A549 (cell line): ENCODE data around the gene LRP1. TPM values are rescaled to one million over a fixed set of nuclear protein-coding genes. Genes with fewer than 3 reads are reported as not detected.

Experiments
- ATAC-seq, 2 experiments: fragments of 200-7000 bp in 1 of 2; fragments of >200 bp in 1 of 2; cut with Nextera tagmentation in 1 of 2; cut with Tn5 transposase in 1 of 2; 3 replicates each; pipeline versions ENCODE4 v1.8.0 to v1.9.1; 2018 to 2020; ENCODE audit warnings: mild to moderate bottlenecking in 1 of 2, moderate library complexity in 1 of 2
- CTCF ChIA-PET: fragments of 300-600 bp; sonication (Branson Sonifier 250); formaldehyde crosslinking; extraction: SDS; loops from one replicate; lab custom pipeline; 2021; ENCODE audit warnings: antibody characterized with exemption, inconsistent platforms; lab: Yijun Ruan, JAX
- POLR2A ChIA-PET: fragments of 350-600 bp; formaldehyde crosslinking; extraction: SDS; loops from one replicate; lab custom pipeline; 2021; ENCODE audit warnings: antibody characterized with exemption, inconsistent platforms; lab: Yijun Ruan, JAX
- DNase-seq, 2 experiments: peaks; one replicate each; pipeline versions ENCODE4 v3.0.0 to v3.0.0-alpha.2; 2011 to 2016; ENCODE audit warnings: low read depth in 1 of 2, low spot score in 1 of 2
- FAIRE-seq: peaks from 2 replicates; lab custom pipeline; 2011; peaks lifted over from hg19 to GRCh38; lab: Jason Lieb, UNC
- H3K27ac ChIP-seq, 2 experiments: fragments of >200 bp; sonication (Bioruptor Twin); formaldehyde crosslinking; 3 replicates each; pipeline ENCODE4 v1.5.1; 2016 to 2017
- H3K4me1 ChIP-seq: fragments of >200 bp; sonication (Bioruptor Twin); formaldehyde crosslinking; 3 replicates; pipeline ENCODE4 v1.6.1; 2016
- H3K4me2 ChIP-seq: fragments of >200 bp; sonication (Bioruptor Twin); formaldehyde crosslinking; 3 replicates; pipeline ENCODE4 v1.6.1; 2016
- H3K4me3 ChIP-seq: fragments of >200 bp; sonication (Bioruptor Twin); formaldehyde crosslinking; 3 replicates; pipeline ENCODE4 v1.5.1; 2016
- H3K9me3 ChIP-seq: fragments of >200 bp; sonication (Bioruptor Twin); formaldehyde crosslinking; 3 replicates; pipeline ENCODE4 v1.6.1; 2016
- BCL3 ChIP-seq: fragments of >200 bp; sonication (Bioruptor Twin); formaldehyde crosslinking; IDR thresholded peaks from 3 replicates; pipeline ENCODE4 v1.6.1; 2016
- CBX2 ChIP-seq: fragments of 200-600 bp; sonication (generic); IDR thresholded peaks from 2 replicates; pipeline ENCODE4 v1.6.1; 2016; ENCODE audit warnings: low read depth, mild to moderate bottlenecking, borderline replicate concordance
- CBX8 ChIP-seq: fragments of 200-600 bp; sonication (generic); IDR thresholded peaks from 2 replicates; pipeline ENCODE4 v1.6.1; 2016
- CHD2 ChIP-seq: fragments of 150-350 bp; IDR thresholded peaks from 2 replicates; pipeline ENCODE4 v1.6.1; 2014; ENCODE audit warnings: low read length; ENCODE audit not compliant: partially characterized antibody
- CTCF ChIP-seq: fragments of >200 bp; sonication (Bioruptor Twin); formaldehyde crosslinking; IDR thresholded peaks from 3 replicates; pipeline ENCODE4 v1.5.1; 2016
- ELK1 ChIP-seq: fragments of 150-350 bp; IDR thresholded peaks from 2 replicates; pipeline ENCODE4 v1.6.1; 2014; ENCODE audit warnings: low read depth, mild to moderate bottlenecking, low read length
- FOSL2 ChIP-seq, 2 experiments: fragments of 450-650 bp in 1 of 2; fragments of >200 bp in 1 of 2; sonication (Bioruptor Twin) in 1 of 2; formaldehyde crosslinking; IDR thresholded peaks; 2 replicates each; pipeline versions ENCODE4 v1.5.0 to v1.6.1; 2016 to 2020; ENCODE audit warnings: mild to moderate bottlenecking in 1 of 2, moderate library complexity in 1 of 2
- FOXS1 ChIP-seq: fragments of 250-450 bp; sonication (Bioruptor Pico); IDR thresholded peaks from 2 replicates; pipeline ENCODE4 v1.5.0; 2020; ENCODE audit warnings: mild to moderate bottlenecking, moderate library complexity
- HOXA7 ChIP-seq: fragments of 250-450 bp; sonication (Bioruptor Pico); IDR thresholded peaks from 2 replicates; pipeline ENCODE4 v1.5.0; 2020; ENCODE audit warnings: mild to moderate bottlenecking, moderate library complexity
- HOXB13 ChIP-seq: fragments of 250-450 bp; sonication (Bioruptor Pico); IDR thresholded peaks from 2 replicates; pipeline ENCODE4 v1.5.0; 2020; ENCODE audit warnings: low read depth, mild to moderate bottlenecking, moderate library complexity
- JUNB ChIP-seq: fragments of >200 bp; sonication (Bioruptor Twin); formaldehyde crosslinking; IDR thresholded peaks from 2 replicates; pipeline ENCODE4 v1.6.1; 2016
- MAX ChIP-seq: IDR thresholded peaks from 2 replicates; pipeline ENCODE4 v1.6.1; 2012
- MYC ChIP-seq: IDR thresholded peaks from 2 replicates; pipeline ENCODE4 v1.6.1; 2012; ENCODE audit warnings: mild to moderate bottlenecking, inconsistent platforms, low read length, improper control_type of control experiment, borderline replicate concordance
- PBX3 ChIP-seq: IDR thresholded peaks from 2 replicates; pipeline ENCODE4 v1.6.1; 2012
- RAD21 ChIP-seq, 2 experiments: fragments of >200 bp in 1 of 2; sonication (Bioruptor Twin) in 1 of 2; formaldehyde crosslinking in 1 of 2; IDR thresholded peaks in 1 of 2; conservative IDR thresholded peaks in 1 of 2; 2 replicates in 1 of 2; 3 replicates in 1 of 2; pipeline ENCODE4 v1.6.1; 2012 to 2018; ENCODE audit warnings: inconsistent platforms in 1 of 2
- RARB ChIP-seq: fragments of 250-450 bp; sonication (Bioruptor Pico); IDR thresholded peaks from 2 replicates; pipeline ENCODE4 v1.8.0; 2021; ENCODE audit warnings: mild to moderate bottlenecking, moderate library complexity
- RFX5 ChIP-seq: fragments of 450-650 bp; IDR thresholded peaks from 2 replicates; pipeline ENCODE4 v1.7.1; 2014; ENCODE audit warnings: antibody characterized with exemption, mild to moderate bottlenecking, moderate library complexity
- SREBF2 ChIP-seq: fragments of 450-650 bp; IDR thresholded peaks from 2 replicates; pipeline ENCODE4 v1.6.1; 2014; ENCODE audit warnings: mild to moderate bottlenecking, moderate library complexity
- ZFP36 ChIP-seq: fragments of 450-650 bp; IDR thresholded peaks from 2 replicates; pipeline ENCODE4 v1.6.1; 2014; ENCODE audit warnings: borderline replicate concordance; ENCODE audit not compliant: partially characterized antibody
- ZSCAN20 ChIP-seq: fragments of 250-450 bp; sonication (Bioruptor Pico); IDR thresholded peaks from 2 replicates; pipeline ENCODE4 v1.8.0; 2022; ENCODE audit warnings: mild to moderate bottlenecking, moderate library complexity
- WGBS: methylation state at CpG from one replicate; pipeline ENCODE4 v1.1.6; 2017; ENCODE audit errors: missing lambda C conversion rate; 5-methylcytosine and 5-hydroxymethylcytosine counted together
- polyA plus RNA-seq, 4 experiments: library from polyadenylated mRNA; depleted of rRNA in 3 of 4; stranded (reverse); fragments of >200 nt; fragmentation: RNase III in 1 of 4; extraction: RNeasy Plus Mini Kit Qiagen cat#74134 plus additional on column Dnase treatment in 1 of 4; gene quantifications; 2 replicates in 3 of 4; 3 replicates in 1 of 4; pipeline ENCODE4 v1.2.3, GENCODE V29; 2011 to 2017

LRP1 gene
- polyA plus RNA-seq, 2 of the 4 experiments (the other 2 are of a cell fraction): 5.6 to 9.4 TPM

GRCh38 chr12:57101892-57102695 is 26.2 kb upstream of the LRP1 start:
- 63% methylated on average over 15 of the region's 15 CpGs for WGBS
- FAIRE-seq (no peak), ATAC-seq (peak; percentile 58 to 65), DNase-seq (peak; percentile 66 to 74)
- TF ChIP-seq FOSL2 (IDR thresholded peaks at IDR 0.05): no peak; the same call in 1 of the 2 replicates
- TF ChIP-seq FOSL2 (CRISPR knock-in tag; IDR thresholded peaks at IDR 0.05): peak; percentile 76
- TF ChIP-seq BCL3: no peak
- Histone ChIP-seq H3K27ac (peak overlapping the region; percentile 13 to 68; a peak in 4 of 6 replicates), H3K9me3 (no peaks in the 10 kb centered on the region), H3K4me3 (no peak overlapping the region), H3K4me1 (peaks cover 19% of the 10 kb centered on the region), H3K4me2 (peak overlapping the region; percentile 39)
- POLR2A ChIA-PET: interaction anchor here (1.0 to 1.7 kb wide), 5 partner anchors 9 to 14 kb away, joined by 4 to 11 read pairs (median 6); partner anchors contain the start of genes NAB2 and STAT6
- CTCF ChIA-PET: interaction anchor here (0.6 to 18.3 kb wide), 6 partner anchors 6 to 687 kb away, joined by 3 to 440 read pairs (median 12); partner anchors contain the start of genes NEMP1 and STAT6

GRCh38 chr12:57103856-57104255 is 24.4 kb upstream of the LRP1 start:
- 92% methylated on average over 7 of the region's 7 CpGs for WGBS
- H3K4me1 ChIP-seq: peaks cover 22% of the 10 kb centered on the region
- ChIA-PET POLR2A (interaction anchor here (0.9 to 1.3 kb wide), 2 partner anchors 15 to 16 kb away, joined by 3 to 4 read pairs; partner anchors contain the start of gene NAB2), CTCF (interaction anchor here (1.4 to 18.3 kb wide), 4 partner anchors 4 to 70 kb away, joined by 5 to 440 read pairs (median 330); partner anchors contain the start of genes NAB2, NEMP1 and STAT6)
- H3K4me2 ChIP-seq: no peak overlapping the region
- H3K9me3 ChIP-seq: no peaks in the 10 kb centered on the region
- TF ChIP-seq ZFP36 (no peak), CBX8 (no peak), CBX2 (no peak)
- ATAC-seq (no peak), DNase-seq (no peak), FAIRE-seq (no peak)
- no peak overlapping the region for H3K4me3 ChIP-seq
- H3K27ac ChIP-seq: no peak overlapping the region

GRCh38 chr12:57104292-57104910 is 23.9 kb upstream of the LRP1 start:
- CTCF ChIA-PET: interaction anchor here (1.4 to 18.3 kb wide), 5 partner anchors 4 to 79 kb away, joined by 5 to 440 read pairs (median 330); partner anchors contain the start of genes NAB2, NEMP1 and STAT6
- Histone ChIP-seq H3K9me3 (no peaks in the 10 kb centered on the region), H3K4me2 (no peak overlapping the region), H3K27ac (no peak overlapping the region), H3K4me1 (peaks cover 23% of the 10 kb centered on the region)
- no peak for DNase-seq
- no peak for FAIRE-seq
- 94% methylated on average over 12 of the region's 12 CpGs for WGBS
- TF ChIP-seq CTCF (no peak), SREBF2 (no peak), CHD2 (no peak), JUNB (no peak), PBX3 (no peak), CBX2 (no peak), HOXB13 (CRISPR knock-in tag) (no peak), ZFP36 (no peak), MAX (no peak), RARB (no peak), FOXS1 (CRISPR knock-in tag) (no peak), RAD21 (conservative IDR thresholded peaks at IDR 0.05 in 1 of 2, IDR thresholded peaks at IDR 0.05 in 1 of 2) (no peak), ZSCAN20 (CRISPR knock-in tag) (no peak), HOXA7 (CRISPR knock-in tag) (no peak), RFX5 (no peak), ELK1 (no peak), MYC (no peak)
- TF ChIP-seq, all 56 proteins: peak for 0
- ATAC-seq: no peak
- no peak overlapping the region for H3K4me3 ChIP-seq
- POLR2A ChIA-PET: interaction anchor here (0.9 to 1.3 kb wide), 2 partner anchors 16 to 17 kb away, joined by 3 to 4 read pairs; partner anchors contain the start of gene NAB2
